Measurements from ENCODE around the gene PTCSC3. TPM values are rescaled to one million over a fixed set of nuclear protein-coding genes. Genes with fewer than 3 reads are reported as not detected.

The PTCSC3 gene
- total and polyA plus RNA-seq, 9 of the 15 experiments (the other 6 are each of a cell fraction or from before 2014, with no cell fraction given) = not detected

DNA sequence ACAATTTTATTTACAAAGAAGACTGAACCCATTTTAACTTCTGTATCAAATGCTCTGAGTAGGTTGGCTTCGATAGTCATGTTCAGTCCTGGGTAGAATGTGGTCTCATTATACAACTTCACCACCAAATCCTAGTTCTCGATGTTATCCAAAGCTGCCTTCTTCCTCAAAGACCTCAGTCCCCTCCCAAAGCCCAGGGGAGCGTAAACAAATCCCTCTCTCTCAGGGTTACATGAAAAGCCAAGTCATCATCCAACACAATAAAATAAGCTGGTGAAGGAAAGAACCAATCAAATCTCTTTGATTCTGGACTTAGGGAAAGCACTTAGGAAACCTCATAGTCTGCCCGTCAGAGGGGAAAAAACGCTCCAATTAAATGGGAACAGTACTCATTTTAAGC lies 9.1 kb downstream of the PTCSC3 start:
- intact Hi-C loops (cut with micrococcal nuclease) = no loop called here
- no TSS peak for BruUV-seq (replicated peaks)
- TF ChIP-seq TARDBP (IDR thresholded peaks at IDR 0.05) (no peak), ZBTB17 (CRISPR knock-in tag; IDR thresholded peaks at IDR 0.05) (no peak), GABPA (tag; conservative IDR thresholded peaks at IDR 0.05; ENCODE audit: low read depth) (no peak), OTX1 (CRISPR knock-in tag; IDR thresholded peaks at IDR 0.05) (no peak), MAZ (CRISPR knock-in tag; conservative IDR thresholded peaks at IDR 0.05 in 1 of 2, IDR thresholded peaks at IDR 0.05 in 1 of 2) (no peak)
- TF ChIP-seq, protein P1, sequence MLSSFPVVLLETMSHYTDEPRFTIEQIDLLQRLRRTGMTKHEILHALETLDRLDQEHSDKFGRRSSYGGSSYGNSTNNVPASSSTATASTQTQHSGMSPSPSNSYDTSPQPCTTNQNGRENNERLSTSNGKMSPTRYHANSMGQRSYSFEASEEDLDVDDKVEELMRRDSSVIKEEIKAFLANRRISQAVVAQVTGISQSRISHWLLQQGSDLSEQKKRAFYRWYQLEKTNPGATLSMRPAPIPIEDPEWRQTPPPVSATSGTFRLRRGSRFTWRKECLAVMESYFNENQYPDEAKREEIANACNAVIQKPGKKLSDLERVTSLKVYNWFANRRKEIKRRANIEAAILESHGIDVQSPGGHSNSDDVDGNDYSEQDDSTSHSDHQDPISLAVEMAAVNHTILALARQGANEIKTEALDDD (IDR thresholded peaks at IDR 0.05) = no peak
- Histone ChIP-seq H3K4me1 (replicated peaks in 1 of 2; ENCODE audit: control insufficient read depth in 2 of 2, insufficient read depth in 2 of 2, low read length in 2 of 2) (no peaks in the 10 kb centered on the region), H3K79me2 (ENCODE audit: control insufficient read depth, insufficient read depth, low read length) (no peaks in the 10 kb centered on the region), H3K9ac (ENCODE audit: insufficient read depth in 1 of 2, low read depth in 2 of 2, low read length in 2 of 2) (no peak overlapping the region), H3K4me3 (no peak overlapping the region), H3K4me2 (ENCODE audit: insufficient read depth, low read length) (no peak overlapping the region), H3K9me1 (ENCODE audit: control insufficient read depth, insufficient read depth, low read length) (no peaks in the 10 kb centered on the region), H3K9me3 (replicated peaks; ENCODE audit: control insufficient read depth, insufficient read depth, low read depth, low read length) (no peaks in the 10 kb centered on the region), H3K36me3 (ENCODE audit: control insufficient read depth, insufficient read depth, low read length) (no peaks in the 10 kb centered on the region), H3K27me3 (ENCODE audit: control insufficient read depth in 2 of 2, insufficient read depth in 2 of 2, low read length in 2 of 2) (peaks cover 0 to 3% of the 10 kb centered on the region in 2 experiments; a peak in 2 of 5 replicates), H4K20me1 (replicated peaks; ENCODE audit: control insufficient read depth, insufficient read depth, low read length) (no peaks in the 10 kb centered on the region), H2AFZ (ENCODE audit: low read depth, low read length) (no peak overlapping the region), H3K27ac (ENCODE audit: extremely low read depth, low read depth, low read length) (no peak overlapping the region)
- ATAC-seq (no peak), FAIRE-seq (no peak), DNase-seq (ENCODE audit: extremely low read depth in 1 of 4, low spot score in 3 of 4) (no peak)
- in situ Hi-C loops (cut with MboI) = no loop called here
- ChIA-PET POLR2A (interaction anchor here (0.6 to 0.8 kb wide), 2 partner anchors 31 to 259 kb away, joined by 3 read pairs; no protein-coding TSS in a partner anchor), CTCF (ENCODE audit: low intra/inter-chr PET ratio) (no interaction called here)
- 0% methylated on average over 4 of the region's 5 CpGs for WGBS (ENCODE audit: insufficient coverage, low coverage, missing lambda C conversion rate)

All from K562 (cell line).